ENCODE results near the gene SP1.

DNA sequence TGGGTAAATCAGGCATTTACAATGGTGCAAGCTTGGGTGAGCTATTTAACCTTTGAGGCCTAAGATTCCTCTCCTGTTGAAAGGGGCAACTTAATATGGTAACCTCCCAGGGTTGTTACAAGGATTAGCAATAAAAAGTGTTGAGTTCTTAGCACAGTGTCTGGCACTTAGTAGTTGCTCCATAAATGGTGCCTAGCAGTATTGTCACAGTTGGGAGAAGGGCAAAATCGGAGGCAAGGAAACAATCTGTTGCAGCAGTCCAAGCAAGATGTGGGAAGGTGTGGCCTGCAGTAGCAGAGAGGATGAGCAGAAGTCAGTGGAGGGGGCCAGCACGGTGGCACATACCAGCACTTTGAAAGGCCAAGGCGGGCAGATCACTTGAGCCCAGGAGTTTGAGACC, 36.5 kb upstream of the SP1 start:
- no peak for TF ChIP-seq POLR2A (IDR thresholded peaks at IDR 0.05)
- TF ChIP-seq, protein P1, sequence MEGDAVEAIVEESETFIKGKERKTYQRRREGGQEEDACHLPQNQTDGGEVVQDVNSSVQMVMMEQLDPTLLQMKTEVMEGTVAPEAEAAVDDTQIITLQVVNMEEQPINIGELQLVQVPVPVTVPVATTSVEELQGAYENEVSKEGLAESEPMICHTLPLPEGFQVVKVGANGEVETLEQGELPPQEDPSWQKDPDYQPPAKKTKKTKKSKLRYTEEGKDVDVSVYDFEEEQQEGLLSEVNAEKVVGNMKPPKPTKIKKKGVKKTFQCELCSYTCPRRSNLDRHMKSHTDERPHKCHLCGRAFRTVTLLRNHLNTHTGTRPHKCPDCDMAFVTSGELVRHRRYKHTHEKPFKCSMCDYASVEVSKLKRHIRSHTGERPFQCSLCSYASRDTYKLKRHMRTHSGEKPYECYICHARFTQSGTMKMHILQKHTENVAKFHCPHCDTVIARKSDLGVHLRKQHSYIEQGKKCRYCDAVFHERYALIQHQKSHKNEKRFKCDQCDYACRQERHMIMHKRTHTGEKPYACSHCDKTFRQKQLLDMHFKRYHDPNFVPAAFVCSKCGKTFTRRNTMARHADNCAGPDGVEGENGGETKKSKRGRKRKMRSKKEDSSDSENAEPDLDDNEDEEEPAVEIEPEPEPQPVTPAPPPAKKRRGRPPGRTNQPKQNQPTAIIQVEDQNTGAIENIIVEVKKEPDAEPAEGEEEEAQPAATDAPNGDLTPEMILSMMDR (IDR thresholded peaks at IDR 0.05), result no peak
